NCI-H2081 (cell line): ENCODE data around the gene PODXL.

Experiments used
- DNase-seq, 2 experiments: peaks; one replicate each; lab custom pipeline; 2025; lab: John Stamatoyannopoulos, UW

PODXL gene

GRCh38 chr7:131563918-131564317, 7.5 kb upstream of the PODXL start:
- DNase-seq, result no peak

- no peak for DNase-seq
Measured at GRCh38 chr7:131562941-131563340, 6.5 kb upstream of the PODXL start.

GRCh38 chr7:131560061-131560460, 3.6 kb upstream of the PODXL start:
- DNase-seq, result no peak

DNA sequence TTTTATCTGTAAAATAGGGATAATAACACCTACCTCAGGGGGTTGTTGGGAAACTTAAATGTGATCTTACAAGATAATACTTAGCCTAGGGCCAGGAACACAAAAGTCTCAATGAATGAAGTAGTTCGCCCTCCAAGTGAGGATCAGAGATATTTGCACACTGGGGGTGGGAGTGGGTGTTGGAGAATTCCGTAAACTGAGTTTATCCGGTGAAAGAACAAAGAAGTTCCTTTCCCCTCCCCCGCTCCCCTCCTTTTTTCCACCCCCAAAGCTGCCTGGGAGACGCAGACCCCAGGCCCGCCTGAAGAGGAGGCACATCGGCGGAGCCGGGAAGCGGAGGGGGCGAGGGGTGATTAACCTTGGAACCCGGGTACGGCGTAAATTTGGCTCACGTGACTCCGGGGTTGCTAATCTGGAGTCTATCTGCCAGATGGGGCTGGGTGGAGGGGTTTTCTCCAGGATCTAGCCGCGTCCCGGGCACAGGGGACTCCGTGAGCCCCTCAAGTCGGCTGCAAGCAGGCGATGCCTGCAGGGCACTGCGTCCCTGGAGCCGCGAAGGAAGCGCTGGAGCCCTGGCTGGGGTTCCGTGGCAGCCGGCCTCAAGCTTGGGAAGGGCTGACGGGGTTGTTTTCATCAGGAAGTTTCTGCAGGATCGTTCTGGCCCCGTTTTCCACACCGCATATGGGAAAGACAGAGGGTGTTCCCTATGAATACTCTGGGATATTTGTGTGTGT, 1.4 kb upstream of the PODXL start:
- DNase-seq, result no peak

GRCh38 chr7:131556909-131557651, 652 bp upstream of the PODXL start:
- DNase-seq, result no peak

GRCh38 chr7:131555552-131556052, 826 bp downstream of the PODXL start:
- no peak for DNase-seq

- no peak for DNase-seq
Measured at GRCh38 chr7:131554880-131555516, 1.4 kb downstream of the PODXL start.

- no peak for DNase-seq
Measured at GRCh38 chr7:131553931-131554330, 2.5 kb downstream of the PODXL start.

GRCh38 chr7:131552053-131552452, 4.4 kb downstream of the PODXL start:
- no peak for DNase-seq

GRCh38 chr7:131550846-131551245, 5.6 kb downstream of the PODXL start:
- no peak for DNase-seq

- DNase-seq, result no peak
Measured at GRCh38 chr7:131548371-131548770, 8.1 kb downstream of the PODXL start.

GRCh38 chr7:131547589-131547988, 8.8 kb downstream of the PODXL start:
- DNase-seq, result no peak

GRCh38 chr7:131546583-131547141, 9.8 kb downstream of the PODXL start:
- DNase-seq, result no peak

- no peak for DNase-seq
Measured at GRCh38 chr7:131546126-131546525, 10.3 kb downstream of the PODXL start.

- peak; percentile 41 to 71 for DNase-seq
Measured at GRCh38 chr7:131544449-131545301, 11.8 kb downstream of the PODXL start.

- no peak for DNase-seq
Measured at GRCh38 chr7:131544021-131544420, 12.4 kb downstream of the PODXL start.

DNA sequence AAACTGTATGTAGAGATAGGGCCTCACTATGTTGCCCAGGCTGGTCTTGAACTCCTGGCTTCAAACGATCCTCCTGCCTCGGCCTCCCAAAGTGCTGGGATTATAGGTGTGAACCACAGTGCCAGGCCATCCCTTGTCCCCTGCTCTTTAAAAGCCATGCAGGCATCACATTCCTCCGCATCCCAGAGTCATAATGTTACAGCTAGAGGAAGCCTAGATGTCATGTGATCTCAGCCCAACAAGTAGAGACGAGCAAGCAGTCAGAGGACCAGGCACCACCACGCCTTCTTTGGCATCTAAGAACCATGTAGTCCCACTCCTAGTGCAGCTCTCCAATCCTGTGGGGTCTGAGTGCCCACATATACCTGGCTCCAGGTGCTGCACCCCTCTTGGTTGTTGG, 13.1 kb downstream of the PODXL start:
- no peak for DNase-seq

- no peak for DNase-seq
Measured at GRCh38 chr7:131540491-131541162, 15.8 kb downstream of the PODXL start.

GRCh38 chr7:131538813-131539179, 17.6 kb downstream of the PODXL start:
- no peak for DNase-seq

DNA sequence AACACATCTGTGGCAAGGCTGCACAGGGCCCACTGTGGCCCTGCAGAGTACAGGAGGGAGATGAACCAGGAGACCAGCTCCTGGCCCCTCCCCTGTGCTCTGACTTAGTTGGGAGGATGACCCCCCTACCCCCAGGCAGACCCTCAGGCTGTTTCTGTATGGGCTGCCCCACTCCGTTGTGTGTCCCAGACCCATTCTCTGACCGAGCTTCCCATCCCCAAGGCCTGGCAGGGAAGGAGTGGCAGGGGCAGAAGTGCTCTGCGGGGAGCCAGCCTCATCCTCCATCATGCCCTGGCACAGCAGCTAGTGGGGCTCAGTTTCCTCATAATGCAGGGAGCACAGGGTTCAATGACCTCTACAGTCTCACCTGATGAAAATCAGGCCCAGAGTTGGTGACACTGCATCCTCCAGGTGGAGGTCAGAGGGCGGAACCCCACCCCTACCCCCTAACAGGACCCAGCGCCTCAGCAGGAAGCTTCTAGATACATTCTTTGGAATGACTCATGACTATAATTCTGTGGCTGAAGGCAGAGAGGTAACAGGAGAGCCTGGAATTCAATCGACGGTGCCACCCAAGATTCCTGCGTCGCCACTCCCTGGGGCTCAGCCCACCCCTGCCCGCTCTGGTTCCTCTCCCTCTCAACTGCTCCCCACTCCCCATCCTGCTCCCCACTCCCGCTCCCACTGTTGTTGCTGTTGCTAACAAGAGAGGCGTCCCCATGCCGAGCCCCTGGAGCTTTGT, 18.2 kb downstream of the PODXL start:
- DNase-seq, result no peak
